ENCODE data around the gene MYADM. TPM values are rescaled to one million over a fixed set of nuclear protein-coding genes. Genes with fewer than 3 reads are reported as not detected.

MYADM gene
- total RNA-seq, 4 donors from 2014 or later, result 22.7 to 386 (median 77.4) TPM

- TF ChIP-seq CTCF (IDR thresholded peaks at IDR 0.05), result no peak
- TF ChIP-seq POLR2A (IDR thresholded peaks at IDR 0.05), result no peak
- no peak for DNase-seq
- H3K9me3 ChIP-seq, result no peaks in the 10 kb centered on the region
- no peaks in the 10 kb centered on the region for H3K36me3 ChIP-seq
- no peaks in the 10 kb centered on the region for H3K27me3 ChIP-seq
- no peaks in the 10 kb centered on the region for H3K4me1 ChIP-seq
- H3K27ac ChIP-seq, result no peak overlapping the region
- no peak overlapping the region for H3K4me3 ChIP-seq
- intact Hi-C loops (cut with DNase I; ENCODE audit: low total_unique reads), result no loop called here
Measured at GRCh38 chr19:53847555-53847954, 20.1 kb upstream of the MYADM start.

GRCh38 chr19:53849237-53849676 is 18.4 kb upstream of the MYADM start:
- H3K27ac ChIP-seq, result peak overlapping the region; percentile 24 to 52
- intact Hi-C loops (cut with DNase I; ENCODE audit: low total_unique reads), result no loop called here
- no peak for DNase-seq

GRCh38 chr19:53853707-53854106 is 14.0 kb upstream of the MYADM start:
- DNase-seq, result no peak
- Histone ChIP-seq H3K9me3 (no peaks in the 10 kb centered on the region), H3K27ac (no peak overlapping the region), H3K4me1 (no peaks in the 10 kb centered on the region), H3K36me3 (no peaks in the 10 kb centered on the region), H3K4me3 (no peak overlapping the region), H3K27me3 (no peaks in the 10 kb centered on the region)
- TF ChIP-seq CTCF (IDR thresholded peaks at IDR 0.05) (no peak), POLR2A (IDR thresholded peaks at IDR 0.05) (no peak)
- intact Hi-C loops (cut with DNase I; ENCODE audit: low total_unique reads), result no loop called here

More at GRCh38 chr19:53849237-53849676, 18.4 kb upstream of the MYADM start:
- Histone ChIP-seq H3K4me3 (no peak overlapping the region), H3K27me3 (no peaks in the 10 kb centered on the region), H3K4me1 (no peaks in the 10 kb centered on the region), H3K9me3 (no peaks in the 10 kb centered on the region), H3K36me3 (no peaks in the 10 kb centered on the region)
- no peak for TF ChIP-seq CTCF (IDR thresholded peaks at IDR 0.05)
- no peak for TF ChIP-seq POLR2A (IDR thresholded peaks at IDR 0.05)

- Histone ChIP-seq H3K9me3 (no peaks in the 10 kb centered on the region), H3K4me3 (no peak overlapping the region), H3K36me3 (no peaks in the 10 kb centered on the region), H3K4me1 (no peaks in the 10 kb centered on the region), H3K27me3 (no peaks in the 10 kb centered on the region), H3K27ac (no peak overlapping the region)
- DNase-seq, result no peak
- TF ChIP-seq CTCF (IDR thresholded peaks at IDR 0.05), result no peak
- no peak for TF ChIP-seq POLR2A (IDR thresholded peaks at IDR 0.05)
- intact Hi-C loops (cut with DNase I; ENCODE audit: low total_unique reads), result no loop called here
Measured at GRCh38 chr19:53864308-53864836, 3.3 kb upstream of the MYADM start.

- H3K27ac ChIP-seq, result peak overlapping the region; percentile 86 to 99
- intact Hi-C loops (cut with DNase I; ENCODE audit: low total_unique reads), result no loop called here
- H3K9me3 ChIP-seq, result no peaks in the 10 kb centered on the region
Measured at GRCh38 chr19:53865523-53865917, 2.2 kb upstream of the MYADM start.

More at GRCh38 chr19:53865523-53865917, 2.2 kb upstream of the MYADM start:
- Histone ChIP-seq H3K27me3 (no peaks in the 10 kb centered on the region), H3K4me1 (no peaks in the 10 kb centered on the region), H3K4me3 (peak overlapping the region in 1 of 2 donors; percentile 92), H3K36me3 (no peaks in the 10 kb centered on the region)
- DNase-seq, result no peak
- TF ChIP-seq POLR2A (IDR thresholded peaks at IDR 0.05) (no peak), CTCF (IDR thresholded peaks at IDR 0.05) (no peak)

All from uterus (tissue), 4 donors.